Thyroid gland (tissue), 4 donors: Measurements from ENCODE around the gene HK2. TPM values are rescaled to one million over a fixed set of nuclear protein-coding genes. Genes with fewer than 3 reads are reported as not detected.

Experiments used
- DNase-seq, 2 donors: peaks; one replicate each; pipeline ENCODE4 v3.0.0-alpha.2; 2019
- H3K27ac ChIP-seq, 3 donors: fragments of 200-600 bp; sonication (generic); 1 replicate in 2 of 3; 2 replicates in 1 of 3; pipeline ENCODE4 v1.5.1; 2016 to 2019; ENCODE audit warnings: mild to moderate bottlenecking in 1 of 3, moderate library complexity in 1 of 3
- H3K27me3 ChIP-seq: fragments of 200-600 bp; sonication (generic); one replicate; pipeline ENCODE4 v1.5.1; 2019
- H3K36me3 ChIP-seq, 2 donors: fragments of 200-600 bp; sonication (generic); one replicate each; pipeline ENCODE4 v1.5.1; 2016 to 2019
- H3K4me1 ChIP-seq, 2 donors: fragments of 200-600 bp; sonication (generic); one replicate each; pipeline ENCODE4 v1.5.1; 2017 to 2019
- H3K4me3 ChIP-seq, 3 donors: fragments of 200-600 bp; sonication (generic); replicated peaks in 1 of 3; 1 replicate in 2 of 3; 2 replicates in 1 of 3; pipeline ENCODE4 v1.5.1; 2016; ENCODE audit warnings: mild to moderate bottlenecking in 1 of 3
- H3K9me3 ChIP-seq: fragments of 200-600 bp; sonication (generic); one replicate; pipeline ENCODE4 v1.5.1; 2017
- POLR2A ChIP-seq, 2 donors: fragments of 450-650 bp; IDR thresholded peaks; one replicate each; pipeline ENCODE4 v1.6.1; 2017; ENCODE audit warnings: antibody characterized with exemption in 2 of 2, mild to moderate bottlenecking in 2 of 2, moderate library complexity in 1 of 2
- WGBS, 2 donors: methylation state at CpG; one replicate each; pipeline ENCODE4 v1.1.5; 2017; 5-methylcytosine and 5-hydroxymethylcytosine counted together
- intact Hi-C: fragments of 100-400 bp; cut with DNase I; formaldehyde crosslinking; loops from one replicate; pipeline ENCODE4 v1.15.1; 2023
- total RNA-seq, 4 donors: library from RNA; depleted of rRNA; stranded (reverse); fragments of >200 nt; gene quantifications; one replicate each; pipeline ENCODE4 v1.2.3, GENCODE V29; 2016
- TF ChIP-seq, protein P1 (sequence below), 6 experiments: fragments of 200-600 bp in 3 of 6; fragments of 450-650 bp in 3 of 6; sonication (generic) in 3 of 6; IDR thresholded peaks; one replicate each; pipeline ENCODE4 v1.5.1; 2016 to 2019; ENCODE audit warnings: antibody characterized with exemption in 6 of 6, mild to moderate bottlenecking in 2 of 6, inconsistent platforms in 1 of 6, moderate library complexity in 1 of 6

The HK2 gene
- total RNA-seq, 4 donors from 2014 or later, result 6.7 to 47.8 (median 26.9) TPM

DNA sequence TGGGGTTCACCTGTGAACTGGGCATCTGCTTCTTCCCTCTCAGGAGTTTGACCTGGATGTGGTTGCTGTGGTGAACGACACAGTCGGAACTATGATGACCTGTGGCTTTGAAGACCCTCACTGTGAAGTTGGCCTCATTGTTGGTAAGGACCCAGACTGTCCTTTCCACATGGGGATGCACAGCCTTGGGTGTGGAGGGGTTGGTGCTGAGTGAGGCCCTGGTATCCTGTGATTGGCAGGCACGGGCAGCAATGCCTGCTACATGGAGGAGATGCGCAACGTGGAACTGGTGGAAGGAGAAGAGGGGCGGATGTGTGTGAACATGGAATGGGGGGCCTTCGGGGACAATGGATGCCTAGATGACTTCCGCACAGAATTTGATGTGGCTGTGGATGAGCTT lies 52.3 kb downstream of the HK2 start:
- no peak for TF ChIP-seq POLR2A (IDR thresholded peaks at IDR 0.05)
- TF ChIP-seq, protein P1, sequence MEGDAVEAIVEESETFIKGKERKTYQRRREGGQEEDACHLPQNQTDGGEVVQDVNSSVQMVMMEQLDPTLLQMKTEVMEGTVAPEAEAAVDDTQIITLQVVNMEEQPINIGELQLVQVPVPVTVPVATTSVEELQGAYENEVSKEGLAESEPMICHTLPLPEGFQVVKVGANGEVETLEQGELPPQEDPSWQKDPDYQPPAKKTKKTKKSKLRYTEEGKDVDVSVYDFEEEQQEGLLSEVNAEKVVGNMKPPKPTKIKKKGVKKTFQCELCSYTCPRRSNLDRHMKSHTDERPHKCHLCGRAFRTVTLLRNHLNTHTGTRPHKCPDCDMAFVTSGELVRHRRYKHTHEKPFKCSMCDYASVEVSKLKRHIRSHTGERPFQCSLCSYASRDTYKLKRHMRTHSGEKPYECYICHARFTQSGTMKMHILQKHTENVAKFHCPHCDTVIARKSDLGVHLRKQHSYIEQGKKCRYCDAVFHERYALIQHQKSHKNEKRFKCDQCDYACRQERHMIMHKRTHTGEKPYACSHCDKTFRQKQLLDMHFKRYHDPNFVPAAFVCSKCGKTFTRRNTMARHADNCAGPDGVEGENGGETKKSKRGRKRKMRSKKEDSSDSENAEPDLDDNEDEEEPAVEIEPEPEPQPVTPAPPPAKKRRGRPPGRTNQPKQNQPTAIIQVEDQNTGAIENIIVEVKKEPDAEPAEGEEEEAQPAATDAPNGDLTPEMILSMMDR (IDR thresholded peaks at IDR 0.05), result no peak
- Histone ChIP-seq H3K4me3 (no peak overlapping the region), H3K27ac (no peak overlapping the region), H3K36me3 (peaks cover 21 to 34% of the 10 kb centered on the region in 2 donors), H3K9me3 (no peaks in the 10 kb centered on the region), H3K4me1 (no peaks in the 10 kb centered on the region), H3K27me3 (no peaks in the 10 kb centered on the region)
- intact Hi-C loops, result no loop called here
- no peak for DNase-seq
- WGBS, 2 donors, result 85 to 89% methylated on average over 8 of the region's 8 CpGs

DNA sequence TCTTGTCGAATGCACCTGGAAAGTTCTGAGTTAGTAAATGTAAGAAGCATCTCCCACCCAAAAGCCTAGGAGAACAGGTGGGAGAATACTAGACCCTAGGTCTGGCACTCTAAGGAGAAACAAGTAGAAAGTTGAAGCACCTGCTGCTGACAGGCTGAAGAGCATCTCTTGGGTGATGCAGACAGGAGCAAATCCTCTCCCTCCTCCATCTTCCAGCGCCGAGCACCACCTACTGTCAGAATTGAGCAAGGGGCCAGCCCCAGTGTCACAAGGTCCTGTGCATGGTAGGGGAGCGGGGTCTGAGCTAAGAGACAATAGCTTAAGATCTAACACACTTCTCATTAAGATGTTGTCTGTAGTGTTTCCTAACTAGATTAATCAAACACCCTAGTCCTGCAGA lies 52.9 kb downstream of the HK2 start:
- Histone ChIP-seq H3K4me1 (no peaks in the 10 kb centered on the region), H3K27me3 (no peaks in the 10 kb centered on the region), H3K36me3 (peaks cover 21 to 33% of the 10 kb centered on the region in 2 donors), H3K9me3 (no peaks in the 10 kb centered on the region), H3K27ac (no peak overlapping the region), H3K4me3 (no peak overlapping the region)
- intact Hi-C loops, result no loop called here
- TF ChIP-seq POLR2A (IDR thresholded peaks at IDR 0.05), result no peak
- TF ChIP-seq, protein P1 (IDR thresholded peaks at IDR 0.05), result no peak
- WGBS, 2 donors, result 90 to 92% methylated on average over 4 of the region's 4 CpGs
- DNase-seq, result no peak

DNA sequence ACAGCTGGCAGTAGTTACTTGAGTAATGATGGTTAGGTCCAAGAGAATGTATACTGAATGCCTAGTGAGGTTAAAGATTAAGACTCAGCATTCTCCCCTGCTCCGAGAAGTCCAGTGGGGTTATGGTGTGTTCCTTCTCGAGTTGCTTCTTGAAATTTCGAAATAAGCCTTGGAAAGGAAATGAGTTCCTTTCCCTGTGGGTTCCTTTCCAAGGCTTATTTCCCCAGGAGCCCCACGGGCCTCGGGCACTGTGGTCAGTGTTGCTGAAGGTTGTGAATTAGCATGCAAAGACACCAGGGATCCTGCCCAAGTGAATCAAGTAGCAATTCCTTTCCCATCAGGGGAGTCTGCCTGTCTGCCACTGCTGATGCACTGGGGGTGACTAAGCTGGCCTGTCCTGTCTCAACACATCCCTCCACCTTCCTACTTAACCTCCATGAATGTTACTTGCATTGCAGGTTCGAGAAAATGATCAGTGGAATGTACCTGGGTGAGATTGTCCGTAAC lies 53.6 kb downstream of the HK2 start:
- peaks cover 21 to 29% of the 10 kb centered on the region in 2 donors for H3K36me3 ChIP-seq
- intact Hi-C loops, result no loop called here
- TF ChIP-seq POLR2A (IDR thresholded peaks at IDR 0.05), result no peak
- TF ChIP-seq, protein P1 (IDR thresholded peaks at IDR 0.05), result no peak
- H3K27me3 ChIP-seq, result no peaks in the 10 kb centered on the region
- 67 to 77% methylated on average over 7 of the region's 7 CpGs for WGBS, 2 donors
- DNase-seq, result no peak
- no peaks in the 10 kb centered on the region for H3K4me1 ChIP-seq
- no peaks in the 10 kb centered on the region for H3K9me3 ChIP-seq
- H3K4me3 ChIP-seq, result no peak overlapping the region
- H3K27ac ChIP-seq, result no peak overlapping the region

DNA sequence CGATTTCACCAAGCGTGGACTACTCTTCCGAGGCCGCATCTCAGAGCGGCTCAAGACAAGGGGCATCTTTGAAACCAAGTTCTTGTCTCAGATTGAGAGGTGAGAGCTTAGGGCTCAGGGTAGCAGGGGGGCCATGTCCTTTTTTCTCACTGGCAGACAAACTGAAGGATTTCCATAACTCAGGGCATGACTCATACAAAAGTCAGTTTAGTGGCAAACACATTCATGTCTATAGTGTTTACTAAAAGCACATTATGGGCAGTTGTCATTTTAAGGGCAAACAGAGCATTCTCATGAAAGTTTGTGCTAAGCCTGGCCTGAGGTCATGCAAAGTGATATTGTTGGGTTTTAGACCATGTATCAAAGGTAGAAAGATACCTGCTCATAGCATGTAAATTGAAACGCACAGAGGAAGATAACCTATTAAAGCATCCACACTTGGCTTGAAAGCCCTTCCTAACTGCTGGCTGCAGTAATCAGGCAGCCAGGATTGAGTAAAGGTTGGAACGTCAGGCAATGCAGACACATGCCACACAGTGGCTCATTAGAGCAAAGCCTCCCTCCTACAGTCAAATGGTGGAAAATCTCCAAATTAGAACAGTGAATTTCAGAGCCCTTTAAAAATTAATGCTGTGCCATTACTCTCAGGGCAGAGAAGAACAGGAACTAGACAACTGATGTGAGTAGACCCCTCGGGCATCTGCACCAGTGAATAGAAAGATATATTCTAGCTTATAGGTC lies 54.2 kb downstream of the HK2 start:
- no peaks in the 10 kb centered on the region for H3K27me3 ChIP-seq
- H3K27ac ChIP-seq, result no peak overlapping the region
- H3K36me3 ChIP-seq, result peaks cover 20 to 29% of the 10 kb centered on the region in 2 donors
- no peaks in the 10 kb centered on the region for H3K4me1 ChIP-seq
- DNase-seq, result no peak
- intact Hi-C loops, result no loop called here
- TF ChIP-seq, protein P1 (IDR thresholded peaks at IDR 0.05), result no peak
- no peak for TF ChIP-seq POLR2A (IDR thresholded peaks at IDR 0.05)
- H3K4me3 ChIP-seq, result no peak overlapping the region
- H3K9me3 ChIP-seq, result no peaks in the 10 kb centered on the region
- WGBS, 2 donors, result 94 to 95% methylated on average over 8 of the region's 8 CpGs

DNA sequence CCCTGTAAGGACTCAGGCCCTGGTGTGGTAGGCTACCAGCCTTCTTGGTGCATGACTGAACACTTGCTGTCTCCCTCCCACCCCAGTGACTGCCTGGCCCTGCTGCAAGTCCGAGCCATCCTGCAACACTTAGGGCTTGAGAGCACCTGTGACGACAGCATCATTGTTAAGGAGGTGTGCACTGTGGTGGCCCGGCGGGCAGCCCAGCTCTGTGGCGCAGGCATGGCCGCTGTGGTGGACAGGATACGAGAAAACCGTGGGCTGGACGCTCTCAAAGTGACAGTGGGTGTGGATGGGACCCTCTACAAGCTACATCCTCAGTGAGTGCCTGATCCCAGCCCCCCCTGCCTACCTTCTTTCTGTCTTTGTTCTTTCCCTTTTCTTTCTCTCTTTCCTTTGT lies 55.2 kb downstream of the HK2 start:
- no peaks in the 10 kb centered on the region for H3K4me1 ChIP-seq
- TF ChIP-seq, protein P1 (IDR thresholded peaks at IDR 0.05), result no peak
- TF ChIP-seq POLR2A (IDR thresholded peaks at IDR 0.05), result no peak
- intact Hi-C loops, result no loop called here
- WGBS, 2 donors, result 90 to 98% methylated on average over 5 to 9 of the region's 9 CpGs
- no peaks in the 10 kb centered on the region for H3K27me3 ChIP-seq
- no peak overlapping the region for H3K4me3 ChIP-seq
- DNase-seq, result no peak
- H3K27ac ChIP-seq, result no peak overlapping the region
- no peaks in the 10 kb centered on the region for H3K9me3 ChIP-seq
- peaks cover 14 to 29% of the 10 kb centered on the region in 2 donors for H3K36me3 ChIP-seq
